Measurements from ENCODE around the gene ZNF254.
"Not testable (repeated sequence)": the region's sequence is repeated elsewhere in the genome, so short reads cannot be mapped to it uniquely, and the experiment has no call there.

Gene ZNF254

DNA sequence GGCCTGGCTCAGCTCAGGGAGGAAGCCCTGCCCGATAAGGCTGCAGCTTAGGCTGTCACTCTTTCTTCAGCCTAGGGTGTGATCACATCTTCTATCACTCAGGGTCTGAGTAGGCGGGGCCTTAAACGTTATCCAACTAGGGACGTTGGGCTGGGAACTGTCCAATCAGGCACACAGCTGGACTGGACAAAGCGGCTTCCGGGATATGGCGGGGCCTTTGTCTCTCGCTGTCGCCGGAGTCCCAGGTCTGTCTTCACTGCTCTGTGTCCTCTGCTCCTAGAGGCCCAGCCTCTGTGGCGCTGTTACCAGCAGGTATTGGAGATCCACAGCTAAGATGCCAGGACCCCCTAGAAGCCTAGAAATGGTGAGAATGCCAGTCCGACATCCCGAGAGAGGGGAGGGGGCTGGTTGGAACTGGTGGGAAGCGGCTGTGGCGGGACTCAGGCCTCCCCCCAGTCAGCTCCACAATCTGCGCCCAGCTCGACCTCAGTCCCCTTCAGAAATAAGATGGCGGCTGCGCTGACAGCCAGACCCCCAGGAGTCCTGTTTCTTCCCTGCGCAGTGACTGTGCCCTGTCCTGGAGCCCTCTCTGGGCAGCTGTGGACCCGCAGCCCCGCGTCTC lies at the start of gene ZNF254:
Gene ZNF254 (plus strand): TSS at position 214 of the 622 bp plus-strand sequence. CDS start 121 bp downstream, at position 335.
- peak within 1 kb of the TSS; percentile 54 for H3K27ac ChIP-seq
- DNase-seq (ENCODE audit: low read depth, low spot score): peak; percentile 80

DNA sequence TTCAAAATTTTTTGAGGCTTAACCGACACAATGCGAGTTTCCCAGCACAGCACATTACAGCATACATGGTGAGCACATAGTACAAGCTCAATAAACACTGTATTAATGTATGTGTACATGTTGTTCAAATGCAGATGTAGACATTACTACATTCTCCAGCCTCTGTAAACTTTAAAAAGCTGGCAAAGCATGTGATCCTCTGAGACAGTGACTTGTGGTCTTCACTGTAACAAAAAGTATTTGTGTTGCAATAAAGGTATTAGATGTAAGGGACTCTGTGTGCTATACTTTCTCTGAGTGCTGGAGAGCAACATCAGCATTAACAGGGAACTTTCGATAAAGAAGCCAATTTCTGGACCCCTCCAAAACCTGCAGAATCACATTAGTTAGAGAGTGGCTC lies 46.4 kb upstream of the ZNF254 start:
- H3K27ac ChIP-seq: no peak overlapping the region
- no peak for DNase-seq (ENCODE audit: low read depth, low spot score)

GRCh38 chr19:24041326-24041725 lies 45.7 kb upstream of the ZNF254 start:
- not testable (repeated sequence) for H3K27ac ChIP-seq; DNase-seq (ENCODE audit: low read depth, low spot score)

DNA sequence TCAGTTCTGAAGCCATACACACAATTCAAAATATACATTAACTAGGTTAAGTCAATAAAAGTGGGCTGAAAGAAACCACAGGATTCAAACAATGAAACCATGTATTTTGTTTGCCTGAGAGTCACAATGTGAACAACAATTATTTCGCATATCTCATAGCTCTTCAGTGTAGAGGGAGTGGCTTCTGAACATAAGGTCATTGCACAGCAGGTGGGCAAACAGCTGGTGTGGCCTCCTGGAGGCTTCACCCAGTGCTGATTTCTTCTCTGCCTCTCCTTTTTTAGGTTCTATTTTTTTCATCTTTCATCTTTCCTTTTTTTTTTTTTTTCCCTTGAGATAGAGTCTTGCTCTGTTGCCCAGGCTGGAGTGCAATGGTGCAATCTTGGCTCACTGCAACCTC lies 40.4 kb upstream of the ZNF254 start:
- DNase-seq (ENCODE audit: low read depth, low spot score): no peak
- no peak overlapping the region for H3K27ac ChIP-seq

DNA sequence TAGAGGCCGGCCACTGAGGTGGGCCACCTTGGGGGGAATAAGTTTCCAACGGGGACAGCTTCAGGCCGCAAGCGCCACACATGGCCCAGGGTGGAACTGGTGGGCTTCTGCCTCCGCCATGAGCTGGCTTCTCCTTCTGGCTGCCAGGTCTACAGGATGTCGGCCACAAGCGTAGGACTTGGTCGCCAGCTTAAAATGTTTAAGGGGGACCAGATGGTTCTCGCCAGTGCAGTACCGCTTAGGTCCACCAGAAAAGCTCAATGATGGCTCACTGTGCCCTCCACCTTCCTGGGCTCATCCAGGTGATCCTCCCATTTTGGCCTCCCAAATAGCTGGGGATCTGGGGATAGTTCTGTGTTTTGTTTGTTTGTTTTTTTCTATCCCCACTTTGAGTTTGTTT lies 38.7 kb upstream of the ZNF254 start:
- DNase-seq (ENCODE audit: low read depth, low spot score): no peak
- H3K27ac ChIP-seq: no peak overlapping the region

DNA sequence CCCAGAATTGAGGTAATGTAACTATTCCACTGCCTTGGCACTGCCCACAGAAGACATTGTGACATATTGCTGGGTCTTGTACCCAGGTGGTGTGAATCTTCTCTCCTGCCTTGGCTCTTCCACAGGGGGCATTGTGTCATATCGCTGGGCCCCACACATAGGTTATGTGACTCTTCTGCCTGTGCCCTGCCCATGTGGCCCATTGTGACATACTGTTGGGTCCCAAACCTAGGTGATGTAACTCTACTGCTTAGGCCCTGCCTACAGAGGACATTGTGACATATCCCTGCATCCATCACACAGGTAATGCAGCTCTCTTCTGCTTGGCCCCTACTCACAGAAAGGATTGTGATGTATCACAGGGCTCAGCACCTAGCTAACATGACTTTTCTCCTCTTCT lies 37.5 kb upstream of the ZNF254 start:
- no peak overlapping the region for H3K27ac ChIP-seq
- no peak for DNase-seq (ENCODE audit: low read depth, low spot score)

DNA sequence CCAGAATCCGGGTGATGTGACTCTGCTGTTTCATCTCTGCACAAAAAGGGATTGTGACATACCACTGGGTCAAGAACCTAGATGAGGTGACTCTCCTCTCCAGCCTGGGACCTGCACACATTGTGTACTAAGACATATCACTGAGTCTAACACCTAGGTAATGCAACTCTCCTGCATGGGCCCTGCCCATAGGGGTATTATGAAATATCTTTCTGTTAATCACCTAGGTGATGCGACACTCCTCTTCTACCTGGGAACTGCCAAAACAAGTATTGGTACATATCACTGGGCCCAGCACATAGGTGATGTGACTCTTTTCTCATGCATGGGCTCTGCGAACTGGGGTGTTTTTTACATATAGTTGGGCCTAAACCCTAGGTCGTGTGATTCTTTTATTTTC lies 35.5 kb upstream of the ZNF254 start:
- no peak for DNase-seq (ENCODE audit: low read depth, low spot score)

DNA sequence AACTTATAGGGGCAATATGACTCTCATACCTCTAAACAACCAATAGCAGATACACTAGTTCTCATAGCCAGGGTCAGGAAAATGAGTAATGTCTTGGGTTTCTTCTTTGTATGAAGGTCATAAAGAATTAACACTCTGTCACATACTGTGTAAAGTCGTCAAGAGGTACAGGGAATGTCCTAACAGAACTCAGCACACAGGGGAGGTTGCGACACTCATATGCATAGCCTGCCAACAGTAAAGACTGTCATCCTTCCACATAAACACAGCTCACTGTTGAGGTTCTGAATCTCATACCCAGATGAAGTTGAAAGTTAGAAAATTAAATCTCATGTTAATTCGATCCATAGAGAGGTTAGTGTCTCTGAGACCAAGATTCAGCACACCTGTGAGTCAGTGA lies 34.2 kb upstream of the ZNF254 start:
- DNase-seq (ENCODE audit: low read depth, low spot score): no peak
- peak overlapping the region; percentile 83 for H3K27ac ChIP-seq

More for the DNA sequence above, 35.5 kb upstream of the ZNF254 start:
- peak overlapping the region; percentile 31 for H3K27ac ChIP-seq

DNA sequence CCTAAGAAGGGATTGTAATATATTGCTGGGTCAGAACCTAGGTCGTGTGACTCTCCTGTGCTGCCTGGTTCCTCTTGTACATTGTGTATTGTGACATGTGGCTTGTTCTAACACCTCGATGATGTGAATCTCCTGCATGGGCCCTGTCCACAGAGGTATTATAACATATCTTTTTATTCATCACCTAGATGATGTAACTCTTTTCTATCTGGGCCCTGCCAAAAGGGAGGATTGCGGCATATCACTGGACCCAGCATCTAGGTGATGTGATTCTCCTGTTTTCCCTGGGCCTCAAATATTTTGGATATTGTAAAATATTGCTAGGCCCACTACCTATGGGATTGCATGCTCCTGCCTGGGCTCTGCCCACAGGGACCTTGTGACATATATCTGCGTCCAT lies 33.4 kb upstream of the ZNF254 start:
- peak overlapping the region; percentile 83 for H3K27ac ChIP-seq
- no peak for DNase-seq (ENCODE audit: low read depth, low spot score)

GRCh38 chr19:24054044-24054935 lies 32.7 kb upstream of the ZNF254 start:
- peak overlapping the region; percentile 83 for H3K27ac ChIP-seq
- peak; percentile 98 for DNase-seq (ENCODE audit: low read depth, low spot score)

- H3K27ac ChIP-seq: peak overlapping the region; percentile 83
Measured at GRCh38 chr19:24055548-24055947, 31.4 kb upstream of the ZNF254 start.

DNA sequence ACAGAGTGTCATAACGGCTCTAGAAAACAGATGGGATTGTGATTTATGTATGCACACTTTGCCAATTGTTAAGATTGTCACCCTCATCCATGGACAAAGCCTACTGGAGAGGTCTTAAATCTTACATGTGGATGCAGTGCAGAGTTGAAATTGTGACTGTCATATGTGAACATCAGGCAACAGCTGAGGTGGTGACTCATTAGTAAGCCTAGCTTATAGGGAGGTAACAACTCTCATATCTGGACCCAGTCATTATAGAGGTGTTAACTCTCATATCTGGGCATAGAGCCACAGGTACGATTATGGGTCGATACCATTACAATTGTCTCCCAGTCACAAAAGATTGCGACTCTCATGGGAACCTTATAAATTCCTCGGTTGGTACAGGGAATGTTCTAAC lies 29.8 kb upstream of the ZNF254 start:
- H3K27ac ChIP-seq: no peak overlapping the region

More at GRCh38 chr19:24055548-24055947, 31.4 kb upstream of the ZNF254 start:
- no peak for DNase-seq (ENCODE audit: low read depth, low spot score)

GRCh38 chr19:24059563-24060295 lies 27.3 kb upstream of the ZNF254 start:
- H3K27ac ChIP-seq: peak overlapping the region; percentile 74

More for the DNA sequence above, 29.8 kb upstream of the ZNF254 start:
- DNase-seq (ENCODE audit: low read depth, low spot score): no peak

DNA sequence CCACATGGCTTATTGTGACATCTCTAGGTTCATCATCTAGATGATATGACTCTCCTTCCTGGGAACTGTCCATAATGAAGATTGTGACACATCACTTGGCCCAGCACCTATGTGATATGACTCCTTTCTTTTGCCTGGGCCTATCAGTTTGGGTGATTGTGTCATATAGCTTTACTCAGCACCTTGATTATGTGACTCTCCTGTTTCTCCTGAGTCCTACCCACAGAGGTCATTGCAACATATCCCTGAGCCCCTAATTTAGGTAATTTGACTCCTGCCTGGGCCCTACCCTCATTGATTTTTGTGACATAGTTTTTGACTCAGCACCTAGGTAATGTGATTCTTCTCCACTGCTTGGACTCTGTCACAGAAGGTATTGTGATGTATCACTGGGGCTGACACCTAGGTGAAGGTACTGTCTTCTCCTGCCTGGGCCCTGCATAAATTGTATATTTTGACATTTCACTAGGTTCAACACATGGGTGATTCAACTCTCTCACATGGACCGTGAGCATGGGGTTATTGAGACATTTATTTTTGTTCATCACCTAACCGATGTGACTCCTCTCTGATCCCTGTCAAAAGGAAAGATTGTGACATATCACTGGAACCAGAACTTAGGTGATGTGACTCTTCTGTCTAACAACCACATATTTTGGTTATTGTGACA lies 26.2 kb upstream of the ZNF254 start:
- peak overlapping the region; percentile 74 for H3K27ac ChIP-seq
- no peak for DNase-seq (ENCODE audit: low read depth, low spot score)

More at GRCh38 chr19:24059563-24060295, 27.3 kb upstream of the ZNF254 start:
- no peak for DNase-seq (ENCODE audit: low read depth, low spot score)

GRCh38 chr19:24062190-24062589 lies 24.8 kb upstream of the ZNF254 start:
- no peak for DNase-seq (ENCODE audit: low read depth, low spot score)
- no peak overlapping the region for H3K27ac ChIP-seq

- H3K27ac ChIP-seq: no peak overlapping the region
- DNase-seq (ENCODE audit: low read depth, low spot score): no peak
Measured at GRCh38 chr19:24063295-24063694, 23.7 kb upstream of the ZNF254 start.

DNA sequence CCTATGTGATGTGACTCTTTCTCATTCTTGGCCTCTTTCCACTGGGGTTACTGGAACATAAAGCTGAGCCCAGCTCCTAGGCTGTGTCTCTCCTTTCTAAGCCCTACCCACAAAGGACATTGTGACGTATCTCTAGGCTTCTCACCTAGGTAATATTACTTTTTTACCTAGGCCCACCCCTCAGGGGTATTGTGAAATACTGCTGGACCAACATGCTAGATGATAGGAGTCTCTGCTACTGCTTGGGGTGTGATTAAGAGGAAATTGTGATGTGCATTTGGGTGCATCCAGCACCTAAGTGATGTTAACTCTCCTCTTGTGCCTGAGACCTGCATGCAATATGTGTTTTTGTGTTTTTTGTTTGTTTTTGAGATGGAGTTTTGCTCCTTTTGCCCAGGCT lies 22.8 kb upstream of the ZNF254 start:
- no peak for DNase-seq (ENCODE audit: low read depth, low spot score)
- no peak overlapping the region for H3K27ac ChIP-seq

DNA sequence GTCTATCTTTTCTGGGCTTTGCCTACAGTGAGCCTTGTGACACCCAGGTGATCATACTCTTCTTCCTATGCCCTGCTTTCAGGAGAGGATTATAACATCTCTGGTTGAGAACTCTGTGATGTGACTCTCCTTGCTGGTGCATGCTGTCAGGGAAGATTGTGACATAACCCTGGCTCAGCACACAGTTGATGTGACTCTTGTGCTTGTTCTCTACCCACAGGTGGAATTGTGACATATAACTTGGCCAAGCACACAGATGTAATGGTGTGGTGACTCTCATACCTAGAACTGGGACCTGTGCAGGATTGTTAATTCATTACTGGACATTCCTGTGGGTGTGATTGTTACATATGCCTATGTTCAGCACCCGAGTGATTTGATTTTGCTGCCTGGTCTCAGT lies 21.7 kb upstream of the ZNF254 start:
- no peak for DNase-seq (ENCODE audit: low read depth, low spot score)
- no peak overlapping the region for H3K27ac ChIP-seq

DNA sequence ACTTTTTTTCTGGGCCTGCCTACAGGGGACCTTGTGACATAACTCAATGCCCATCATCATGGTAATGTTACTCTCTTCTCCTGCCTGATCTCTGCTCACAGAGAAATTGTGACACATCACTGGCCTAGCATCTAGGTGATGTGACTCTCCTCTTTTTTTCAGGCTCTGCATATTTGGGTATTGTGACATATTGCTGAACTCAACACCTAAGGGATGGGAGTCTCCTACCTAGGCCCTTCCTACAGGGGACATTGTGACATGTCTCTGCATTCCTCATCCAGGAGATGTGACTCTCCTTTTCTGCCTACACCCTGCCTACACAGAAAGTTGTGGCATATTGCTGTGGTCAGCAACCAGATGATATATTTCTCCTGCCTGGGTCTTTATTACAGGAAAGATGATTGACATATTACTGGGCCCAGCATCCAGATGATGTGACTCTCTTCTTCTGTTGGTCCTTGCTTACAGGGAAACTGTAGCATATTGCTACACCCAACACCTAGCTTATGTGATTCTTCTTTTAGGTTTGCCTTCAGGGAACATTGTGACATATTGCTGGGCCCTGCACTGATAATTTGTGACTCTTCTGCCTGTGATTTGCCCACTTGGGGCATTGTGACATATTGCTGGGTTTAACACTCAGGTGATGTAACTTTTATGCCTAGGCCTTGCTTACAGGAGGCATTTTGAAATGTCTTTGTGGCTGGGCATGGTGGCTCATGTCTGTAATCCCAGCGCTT lies 21.0 kb upstream of the ZNF254 start:
- no peak overlapping the region for H3K27ac ChIP-seq
- DNase-seq (ENCODE audit: low read depth, low spot score): no peak

Measured in epithelial cell of prostate (primary cell).